Measurements from ENCODE around the gene PNPT1. TPM values are rescaled to one million over a fixed set of nuclear protein-coding genes. Genes with fewer than 3 reads are reported as not detected.

Gene PNPT1
- total and polyA plus RNA-seq, 2 of the 8 experiments (the other 6 are each of a cell fraction or from before 2014, with no cell fraction given): 8.3 to 40.2 TPM

- H3K56ac ChIP-seq (replicated peaks; ENCODE audit: insufficient read length, low read depth, low read length): no peak overlapping the region
- POLR2A ChIA-PET (ENCODE audit: partially characterized antibody): no interaction called here
- no peak overlapping the region for H3K4me2 ChIP-seq (ENCODE audit: insufficient read depth in 1 of 2, low read depth in 2 of 2, low read length in 2 of 2)
- H3K23me2 ChIP-seq (ENCODE audit: low read depth, low read length): no peaks in the 10 kb centered on the region
- no peak for DNase-seq (ENCODE audit: low read depth in 1 of 2, low spot score in 2 of 2)
- no peak overlapping the region for H4K91ac ChIP-seq (replicated peaks; ENCODE audit: insufficient read length, low read length)
- no peak overlapping the region for H2BK120ac ChIP-seq (replicated peaks; ENCODE audit: low read depth, low read length)
- no peak overlapping the region for H4K8ac ChIP-seq (ENCODE audit: extremely low read depth, insufficient read depth, low read length)
- no peak overlapping the region for H4K5ac ChIP-seq (ENCODE audit: insufficient read length, low read depth, low read length)
- no peak overlapping the region for H3K23ac ChIP-seq (ENCODE audit: insufficient read length)
- H3K9ac ChIP-seq (replicated peaks in 1 of 4; ENCODE audit: extremely low read depth in 1 of 4, low read depth in 3 of 4, low read length in 3 of 4): no peak overlapping the region
- H2BK12ac ChIP-seq (ENCODE audit: low read depth, low read length): no peak overlapping the region
- no peaks in the 10 kb centered on the region for H3K9me3 ChIP-seq (ENCODE audit: insufficient read depth in 2 of 2, low read depth in 1 of 2, low read length in 1 of 2)
- no peaks in the 10 kb centered on the region for H3K79me1 ChIP-seq (ENCODE audit: low read depth, low read length)
- no peak overlapping the region for H3K14ac ChIP-seq (ENCODE audit: insufficient read length)
- H3K4me1 ChIP-seq (replicated peaks in 1 of 4; ENCODE audit: control insufficient read depth in 3 of 4, insufficient read depth in 4 of 4, low read length in 3 of 4): peaks cover 0 to 12% (median 4%) of the 10 kb centered on the region in 4 experiments; a peak in 4 of 7 replicates
- no peaks in the 10 kb centered on the region for H3K36me3 ChIP-seq (ENCODE audit: control insufficient read depth in 2 of 4, insufficient read depth in 4 of 4, low read length in 3 of 4)
- no peak overlapping the region for H3K18ac ChIP-seq (ENCODE audit: extremely low read depth, low read length)
- H3K27ac ChIP-seq (ENCODE audit: low read depth, low read length): no peak overlapping the region
- WGBS, 2 experiments (ENCODE audit: extremely low coverage in 1 of 2, insufficient coverage in 1 of 2, insufficient read length in 1 of 2, insufficient replicate concordance in 2 of 2, low coverage in 1 of 2, low lambda C conversion rate in 2 of 2, missing lambda C conversion rate in 1 of 2): 92% methylated on average over 9 of the region's 11 CpGs; no CpG with 5 or more reads in 1 of the 2 experiments
- peak overlapping the region; percentile 7; the same call in 1 of the 2 replicates for H2BK20ac ChIP-seq (ENCODE audit: low read length)
- no peak overlapping the region for H2BK5ac ChIP-seq (ENCODE audit: low read depth, low read length)
- CTCF ChIA-PET (ENCODE audit: partially characterized antibody): interaction anchor here (1.4 to 6.8 kb wide), 5 partner anchors 12 to 290 kb away, joined by 4 to 113 read pairs (median 20); no protein-coding TSS in a partner anchor
- H2BK15ac ChIP-seq (ENCODE audit: low read length): no peak overlapping the region
- H3K4me3 ChIP-seq (ENCODE audit: extremely low read depth in 1 of 4, insufficient read depth in 2 of 4, low read depth in 3 of 4, low read length in 4 of 4): no peak overlapping the region
- no peaks in the 10 kb centered on the region for H3K27me3 ChIP-seq (replicated peaks in 1 of 4; ENCODE audit: control insufficient read depth in 3 of 4, extremely low read depth in 1 of 4, insufficient read depth in 3 of 4, low read length in 3 of 4)
- no peak overlapping the region for H3K4ac ChIP-seq (replicated peaks; ENCODE audit: insufficient read length, low read depth, low read length)
- no peaks in the 10 kb centered on the region for H3K79me2 ChIP-seq (ENCODE audit: control insufficient read depth in 1 of 2, insufficient read depth in 2 of 2, low read length in 2 of 2)
- FAIRE-seq: no peak
- H4K20me1 ChIP-seq (replicated peaks in 1 of 2; ENCODE audit: control insufficient read depth in 1 of 2, insufficient read depth in 2 of 2, low read length in 2 of 2): no peaks in the 10 kb centered on the region
- no peak overlapping the region for H2AK5ac ChIP-seq (ENCODE audit: low read depth, low read length)
- H2AFZ ChIP-seq (ENCODE audit: low read length): 0 out of 2 replicates have a peak overlapping the region, but pooled peaks have one; percentile 20
- TF ChIP-seq EP300 (IDR thresholded peaks at IDR 0.05; ENCODE audit: borderline replicate concordance in 1 of 2, low read depth in 2 of 2, low read length in 2 of 2): no peak
- TF ChIP-seq CHD2 (IDR thresholded peaks at IDR 0.05; ENCODE audit: low read length): no peak
- TF ChIP-seq SP1 (IDR thresholded peaks at IDR 0.05; ENCODE audit: low read depth, low read length): no peak
- no peak for TF ChIP-seq KDM5A (IDR thresholded peaks at IDR 0.05; ENCODE audit: low read length)
- TF ChIP-seq ATF3 (IDR thresholded peaks at IDR 0.05; ENCODE audit: insufficient read depth, low read depth, low read length): no peak
Observed at GRCh38 chr2:55720417-55720816, 26.8 kb upstream of the PNPT1 start.
